GM19467 (cell line): ENCODE results near the gene MMP25.
"Not testable (repeated sequence)": the region's sequence is repeated elsewhere in the genome, so short reads cannot be mapped to it uniquely, and the experiment has no call there.

ENCODE experiments used
- ATAC-seq: cut with Tn5 transposase; IDR thresholded peaks from one replicate; pipeline ENCODE4 v1.9.1; 2021; ENCODE audit warnings: mild to moderate bottlenecking, moderate library complexity; ENCODE audit not compliant: unreplicated experiment

The MMP25 gene

GRCh38 chr16:3028716-3029319 is 17.5 kb upstream of the MMP25 start:
- no peak for ATAC-seq

GRCh38 chr16:3029491-3030221 is 16.7 kb upstream of the MMP25 start:
- ATAC-seq: no peak

DNA sequence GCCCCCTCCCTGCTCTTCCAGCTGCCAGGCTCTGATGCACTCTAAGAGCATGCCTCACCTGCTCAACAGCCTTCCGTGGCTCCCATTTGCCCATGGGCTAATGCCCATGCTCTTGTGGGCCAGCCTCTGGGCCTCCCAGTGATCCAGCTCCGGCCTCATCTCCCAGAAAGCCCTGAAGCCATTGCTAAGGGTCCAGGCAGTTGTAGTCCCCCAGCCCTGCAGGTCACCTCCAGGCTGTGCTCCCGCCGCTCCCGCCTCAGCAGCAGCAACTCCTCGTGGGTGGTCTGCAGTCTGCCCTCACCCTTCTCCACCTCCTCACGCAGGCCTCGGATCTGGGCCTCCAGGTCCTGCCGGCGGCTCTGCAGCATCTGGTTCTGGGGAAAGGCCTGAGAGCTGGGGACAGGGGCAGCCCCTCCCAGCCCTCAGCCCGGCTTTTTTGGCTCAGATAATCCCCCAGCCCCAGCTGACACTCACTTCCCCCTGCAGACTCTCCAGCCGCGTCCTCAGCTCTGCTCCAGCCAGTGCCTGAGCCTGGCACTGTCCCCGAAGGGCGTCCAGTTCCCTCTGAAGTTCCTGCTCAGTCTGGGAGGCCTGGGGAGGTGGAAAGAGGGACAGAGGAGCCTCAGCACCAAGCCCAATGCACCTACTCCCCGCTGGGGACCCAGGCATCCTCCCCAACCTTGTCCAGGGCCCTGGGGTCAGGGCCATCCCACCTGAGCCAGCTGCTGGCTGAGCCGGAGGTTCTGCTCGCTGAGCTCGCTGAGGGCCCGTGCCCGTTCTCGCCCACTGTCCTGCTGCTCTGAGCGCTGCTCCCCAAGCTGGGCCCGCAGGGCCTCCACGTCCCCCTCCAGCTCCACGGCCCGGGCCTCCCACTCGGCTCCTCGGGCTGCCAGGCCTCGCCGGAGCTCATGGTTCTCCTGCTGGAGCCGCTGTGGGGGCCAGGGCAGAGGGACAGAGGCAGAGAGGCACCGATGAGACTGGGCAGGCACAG is 15.8 kb upstream of the MMP25 start:
- no peak for ATAC-seq

- ATAC-seq: no peak
These were observed 13.7 kb upstream of the MMP25 start for GRCh38 chr16:3032624-3033023.

DNA sequence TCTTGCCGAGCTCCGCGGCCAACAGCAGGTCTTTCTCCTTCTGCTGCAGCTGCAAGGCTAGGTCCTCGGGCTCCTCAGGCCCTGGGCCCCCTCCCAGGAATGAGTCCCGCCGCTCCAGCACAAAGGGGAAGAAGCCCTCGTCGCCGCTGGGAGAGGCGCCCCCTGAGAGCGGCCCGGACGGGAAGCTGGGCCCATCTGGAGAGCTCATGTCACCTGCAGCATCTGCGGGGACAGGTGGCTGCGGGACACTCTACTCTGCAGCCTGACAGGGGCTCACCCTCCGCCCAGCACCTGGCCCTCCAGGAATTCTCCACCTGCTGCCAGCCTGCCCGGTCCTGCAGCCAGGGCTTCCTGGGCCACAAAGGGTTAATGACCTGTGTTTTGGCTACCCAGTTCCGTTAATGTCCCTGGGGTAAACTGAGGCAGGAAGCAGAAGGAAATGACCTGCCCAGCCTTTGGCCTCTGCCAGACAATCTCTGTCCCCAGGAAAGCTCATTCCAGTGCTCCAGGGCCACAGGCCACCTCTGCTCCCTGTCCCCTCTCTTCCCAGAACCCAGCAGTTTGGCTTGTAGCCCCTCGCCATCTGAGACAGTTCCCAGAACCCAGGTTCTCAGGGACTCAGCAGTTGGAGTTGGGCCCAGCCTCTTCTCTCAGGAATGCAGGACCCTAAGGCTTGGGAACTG is 10.9 kb upstream of the MMP25 start:
- no peak for ATAC-seq

- ATAC-seq: no peak
These were observed 10.2 kb upstream of the MMP25 start for GRCh38 chr16:3035972-3036725.

DNA sequence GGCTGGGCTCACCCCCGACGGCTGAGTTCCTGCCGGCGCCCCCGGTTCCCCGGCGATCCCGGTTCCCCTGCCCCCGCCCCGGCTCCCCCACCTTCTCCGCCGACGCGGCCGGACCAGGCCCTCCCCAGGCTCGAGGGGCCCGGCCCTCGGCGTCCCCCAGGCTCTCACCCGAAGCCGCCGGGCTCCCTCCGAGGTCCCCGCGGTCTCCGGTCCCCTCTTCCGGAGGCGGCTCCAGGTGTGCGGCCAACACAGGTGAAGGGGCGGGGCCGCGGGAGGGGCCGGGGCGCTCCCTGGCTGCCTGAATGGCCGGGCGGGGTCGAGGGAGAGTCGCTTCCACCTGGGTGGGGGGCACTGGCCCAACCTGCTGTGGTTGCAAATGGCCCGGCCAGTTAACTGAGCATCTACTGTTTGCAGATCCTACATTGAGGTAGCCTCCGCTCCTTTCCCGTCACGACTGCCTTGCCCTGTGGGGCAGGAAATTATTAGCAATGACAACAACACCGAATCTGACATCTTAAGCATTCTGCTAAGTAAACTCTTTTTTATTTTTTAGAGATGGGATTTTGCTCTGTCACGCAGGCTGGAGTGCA is 9.5 kb upstream of the MMP25 start, which contains the start of gene BICDL2:
TSS of gene BICDL2 (minus strand) at position 219 of the 590 bp plus-strand sequence. CDS start 1,448 bp downstream, outside the sequence.
- ATAC-seq: no peak

GRCh38 chr16:3038256-3038655 is 8.1 kb upstream of the MMP25 start:
- ATAC-seq: no peak

- no peak for ATAC-seq
These were observed 7.5 kb upstream of the MMP25 start for GRCh38 chr16:3038896-3039295.

- no peak for ATAC-seq
These were observed 4.0 kb upstream of the MMP25 start for GRCh38 chr16:3042376-3042775.

GRCh38 chr16:3044708-3045107 is 1.7 kb upstream of the MMP25 start:
- no peak for ATAC-seq

DNA sequence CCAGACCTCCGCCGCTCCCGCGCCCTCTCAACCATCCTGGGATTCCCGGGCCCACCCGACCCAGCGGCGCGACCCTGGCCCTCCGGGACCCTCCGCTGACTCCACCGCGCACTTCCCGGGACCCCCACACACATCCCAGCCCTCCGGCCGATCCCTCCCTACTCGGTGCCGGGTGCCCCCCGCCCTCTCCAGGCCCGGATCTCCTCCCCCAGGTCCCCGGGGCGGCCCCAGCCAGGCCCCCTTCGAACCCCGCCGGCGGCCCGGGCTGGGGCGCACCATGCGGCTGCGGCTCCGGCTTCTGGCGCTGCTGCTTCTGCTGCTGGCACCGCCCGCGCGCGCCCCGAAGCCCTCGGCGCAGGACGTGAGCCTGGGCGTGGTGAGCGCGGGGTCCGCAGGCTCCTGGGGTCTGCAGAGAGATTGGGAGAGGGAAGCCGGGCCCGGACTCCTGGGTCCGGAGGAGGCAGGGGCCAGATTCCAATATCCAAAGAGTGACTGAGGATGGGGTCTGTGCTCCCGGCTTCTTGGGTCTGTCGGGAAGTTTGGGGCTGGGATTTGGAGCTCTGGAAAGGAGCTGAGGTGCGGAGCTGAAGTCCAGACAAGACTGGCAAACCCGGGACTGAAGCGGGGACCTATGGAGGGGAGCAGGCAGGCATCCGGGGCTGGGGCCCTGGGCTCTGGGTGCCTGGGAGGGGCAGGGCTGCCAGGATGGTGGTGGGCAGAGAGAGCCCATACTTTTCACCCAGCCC is 453 bp downstream of the MMP25 start:
- ATAC-seq: no peak

- no peak for ATAC-seq
These were observed 993 bp downstream of the MMP25 start for GRCh38 chr16:3047387-3047720.

DNA sequence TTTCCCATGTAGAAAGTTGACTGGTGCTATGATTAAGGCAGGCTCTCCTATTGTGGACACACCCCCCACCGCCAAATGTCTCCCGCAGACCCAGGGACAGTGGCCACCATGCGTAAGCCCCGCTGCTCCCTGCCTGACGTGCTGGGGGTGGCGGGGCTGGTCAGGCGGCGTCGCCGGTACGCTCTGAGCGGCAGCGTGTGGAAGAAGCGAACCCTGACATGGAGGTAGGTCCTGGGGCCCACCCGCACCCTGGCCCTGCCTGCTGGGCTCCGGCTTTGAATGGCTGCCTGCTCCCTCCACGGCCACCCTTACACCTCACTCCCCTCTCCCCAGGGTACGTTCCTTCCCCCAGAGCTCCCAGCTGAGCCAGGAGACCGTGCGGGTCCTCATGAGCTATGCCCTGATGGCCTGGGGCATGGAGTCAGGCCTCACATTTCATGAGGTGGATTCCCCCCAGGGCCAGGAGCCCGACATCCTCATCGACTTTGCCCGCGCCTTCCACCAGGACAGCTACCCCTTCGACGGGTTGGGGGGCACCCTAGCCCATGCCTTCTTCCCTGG is 3.6 kb downstream of the MMP25 start:
- no peak for ATAC-seq

- no peak for ATAC-seq
These were observed 4.1 kb downstream of the MMP25 start for GRCh38 chr16:3050487-3050886.

DNA sequence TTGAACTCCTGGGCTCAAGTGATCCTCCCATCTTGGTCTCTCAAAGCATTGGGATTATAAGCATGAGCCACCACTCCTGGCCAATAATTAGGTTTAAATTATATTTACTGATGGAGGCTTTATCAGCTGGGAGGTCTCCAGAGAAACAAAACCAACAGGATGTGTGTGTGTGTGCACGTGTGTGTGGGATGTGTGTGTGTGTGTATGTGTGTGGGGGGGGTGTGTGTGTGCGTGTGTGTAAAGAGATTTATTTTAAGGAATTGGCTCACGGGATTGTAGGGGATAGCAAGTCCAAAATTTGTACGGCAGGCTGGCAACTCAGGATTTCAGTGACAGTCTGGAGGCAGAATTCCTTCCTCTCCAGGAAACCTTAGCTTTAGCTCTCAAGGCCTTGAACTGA is 4.6 kb downstream of the MMP25 start:
- no peak for ATAC-seq

DNA sequence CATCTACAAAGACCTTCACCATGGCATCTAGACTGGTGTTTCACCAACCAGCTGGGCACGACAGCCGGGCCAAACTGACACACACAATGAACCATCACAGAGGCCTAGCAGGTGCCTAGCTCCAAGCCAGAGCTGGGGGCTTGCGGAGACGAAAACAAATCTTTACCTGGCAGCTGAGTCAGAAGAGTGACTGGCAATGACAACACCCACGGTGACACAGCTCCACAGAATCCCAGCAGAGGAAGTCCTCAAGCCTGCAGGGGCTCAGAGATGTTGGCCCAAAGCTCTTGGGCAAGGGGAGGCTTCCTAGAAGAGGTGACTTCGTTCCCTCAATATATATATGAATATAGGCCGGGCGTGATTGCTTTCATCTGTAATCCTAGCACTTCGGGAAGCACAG is 5.1 kb downstream of the MMP25 start:
- ATAC-seq: no peak

DNA sequence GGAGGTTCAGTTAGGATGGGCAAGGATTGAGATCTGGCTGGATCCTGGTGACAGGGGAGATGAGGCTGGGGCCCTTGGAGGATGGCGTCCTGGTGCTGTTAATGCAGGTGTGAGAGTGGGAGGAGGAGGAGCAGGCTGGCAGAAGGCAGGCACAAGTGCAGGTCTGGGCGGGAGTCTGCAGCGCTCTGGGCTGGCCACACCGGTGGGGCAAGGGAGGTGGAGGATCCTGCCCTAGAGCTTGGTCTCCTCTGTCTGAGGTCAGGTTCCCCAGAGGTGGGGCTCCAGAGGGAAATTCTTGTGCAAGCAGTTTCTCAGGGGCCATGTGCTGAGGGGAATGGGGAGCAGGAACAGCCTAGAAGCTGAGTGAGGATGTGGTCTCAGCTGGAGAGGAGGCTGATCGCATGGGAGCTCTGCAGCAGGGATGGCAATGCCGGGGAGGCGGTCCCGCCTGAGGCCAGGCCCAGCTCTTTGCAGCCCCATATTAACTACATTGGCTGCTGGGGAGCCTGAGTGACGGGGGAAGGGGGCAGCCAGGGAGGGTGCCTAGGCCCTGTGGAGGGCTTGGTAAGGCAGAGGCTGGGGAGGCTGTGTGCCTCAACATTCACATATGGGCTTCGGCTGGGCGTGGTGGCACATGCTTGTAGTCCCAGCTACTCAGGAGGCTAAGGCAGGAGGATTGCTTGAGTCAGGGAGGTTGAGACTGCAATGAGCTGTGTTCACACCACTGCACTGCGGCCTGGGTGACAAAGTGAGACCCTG is 6.4 kb downstream of the MMP25 start:
- not testable (repeated sequence) for ATAC-seq
